T-helper 1 cell treated with Interleukin-12 subunit alpha and Interleukin-12 subunit beta and Interleukin-4 antibody, amounts not matched to agents 30 ng/mL and 1 ng/mL, for 36 hours (primary cell): ENCODE results near the gene PTBP3. TPM values are rescaled to one million over a fixed set of nuclear protein-coding genes. Genes with fewer than 3 reads are reported as not detected.

Experiments
- intact Hi-C: fragments of 100-400 bp; cut with micrococcal nuclease; formaldehyde crosslinking; loops from one replicate; pipeline ENCODE4 v1.15.1; 2024
- total RNA-seq: library from RNA; stranded (reverse); gene quantifications from 2 replicates; pipeline ENCODE4 v1.2.3, GENCODE V29; 2022

The PTBP3 gene
- total RNA-seq, 1 donor from 2014 or later = 158 TPM

GRCh38 chr9:112361601-112362000, 28.2 kb upstream of the PTBP3 start:
- intact Hi-C loops = loop anchor here (1.0 to 5.0 kb wide), 7 partner anchors 16 to 601 kb away; no protein-coding TSS in a partner anchor

- intact Hi-C loops = loop anchor here (1.0 to 5.0 kb wide), 2 partner anchors 26 to 432 kb away; no protein-coding TSS in a partner anchor
These were observed 26.8 kb upstream of the PTBP3 start for GRCh38 chr9:112360047-112360804.

- intact Hi-C loops = no loop called here
These were observed 22.0 kb upstream of the PTBP3 start for GRCh38 chr9:112355427-112355897.

- intact Hi-C loops = no loop called here
These were observed 20.8 kb upstream of the PTBP3 start for GRCh38 chr9:112354081-112354743.

- intact Hi-C loops = no loop called here
These were observed 18.8 kb upstream of the PTBP3 start for GRCh38 chr9:112352209-112352608.

GRCh38 chr9:112351184-112351583, 17.8 kb upstream of the PTBP3 start:
- intact Hi-C loops = no loop called here

GRCh38 chr9:112349008-112349333, 15.6 kb upstream of the PTBP3 start:
- intact Hi-C loops = no loop called here

GRCh38 chr9:112348257-112349007, 15.0 kb upstream of the PTBP3 start:
- intact Hi-C loops = loop anchor here (1.0 kb wide), 2 partner anchors 14 to 31 kb away; no protein-coding TSS in a partner anchor

- intact Hi-C loops = no loop called here
These were observed 8.3 kb upstream of the PTBP3 start for GRCh38 chr9:112341730-112342129.

GRCh38 chr9:112339886-112340285, 6.5 kb upstream of the PTBP3 start:
- intact Hi-C loops = no loop called here

GRCh38 chr9:112338561-112338960, 5.1 kb upstream of the PTBP3 start:
- intact Hi-C loops = no loop called here

- intact Hi-C loops = no loop called here
These were observed 4.1 kb upstream of the PTBP3 start for GRCh38 chr9:112337547-112337946.

GRCh38 chr9:112334432-112334841, 1.0 kb upstream of the PTBP3 start:
- intact Hi-C loops = loop anchor here (1.0 to 5.0 kb wide), 9 partner anchors 14 to 1078 kb away; partner anchors contain the start of genes C9orf43, FKBP15, POLE3 and SLC31A1

- intact Hi-C loops = loop anchor here (1.0 to 5.0 kb wide), 20 partner anchors 14 to 1078 kb away; partner anchors contain the start of genes C9orf43, DNAJC25, FKBP15 and KIAA1958
These were observed 416 bp upstream of the PTBP3 start for GRCh38 chr9:112333639-112334431.

- intact Hi-C loops = loop anchor here (1.0 to 5.0 kb wide), 7 partner anchors 415 to 1080 kb away; partner anchors contain the start of genes C9orf43, FKBP15, POLE3 and SLC31A1
These were observed 794 bp downstream of the PTBP3 start for GRCh38 chr9:112332674-112332976.

- intact Hi-C loops = loop anchor here (1.0 to 5.0 kb wide), 7 partner anchors 415 to 1080 kb away; partner anchors contain the start of genes C9orf43, FKBP15, POLE3 and SLC31A1
These were observed 1.2 kb downstream of the PTBP3 start for GRCh38 chr9:112332214-112332613.

- intact Hi-C loops = loop anchor here (1.0 to 5.0 kb wide), 5 partner anchors 112 to 1081 kb away; partner anchors contain the start of genes C9orf43, FKBP15, POLE3 and SLC31A1
These were observed 1.8 kb downstream of the PTBP3 start for GRCh38 chr9:112331674-112331952.

- intact Hi-C loops = loop anchor here (5.0 kb wide), 1 partner anchor 56 kb away; no protein-coding TSS in a partner anchor
These were observed 4.9 kb downstream of the PTBP3 start for GRCh38 chr9:112328545-112328944.

- intact Hi-C loops = loop anchor here (5.0 kb wide), 1 partner anchor 56 kb away; no protein-coding TSS in a partner anchor
These were observed 5.5 kb downstream of the PTBP3 start for GRCh38 chr9:112327718-112328450.

- intact Hi-C loops = loop anchor here (5.0 kb wide), 1 partner anchor 54 kb away; no protein-coding TSS in a partner anchor
These were observed 7.2 kb downstream of the PTBP3 start for GRCh38 chr9:112326194-112326593.
